RWPE1 (cell line): ENCODE measurements around the gene CALML6.

Source experiments
- CTCF ChIA-PET: fragments of 350-600 bp; sonication (Branson Sonifier 250); formaldehyde crosslinking; extraction: SDS; loops from one replicate; lab custom pipeline; 2021; lab: Yijun Ruan, JAX
- POLR2A ChIA-PET: fragments of 400-600 bp; formaldehyde crosslinking; extraction: SDS; loops from one replicate; lab custom pipeline; 2020; ENCODE audit warnings: antibody characterized with exemption; ENCODE audit not compliant: low non-redundant PET; lab: Yijun Ruan, JAX
- DNase-seq: peaks from one replicate; pipeline ENCODE4 v3.0.0; 2012; ENCODE audit warnings: low spot score
- H3K27ac ChIP-seq: fragments of 450-650 bp; 2 replicates; pipeline ENCODE4 v1.5.1; 2017
- CTCF ChIP-seq: fragments of 450-650 bp; conservative IDR thresholded peaks from 2 replicates; pipeline ENCODE4 v1.5.1; 2017; ENCODE audit warnings: low read depth, mild to moderate bottlenecking

CALML6 gene

DNA sequence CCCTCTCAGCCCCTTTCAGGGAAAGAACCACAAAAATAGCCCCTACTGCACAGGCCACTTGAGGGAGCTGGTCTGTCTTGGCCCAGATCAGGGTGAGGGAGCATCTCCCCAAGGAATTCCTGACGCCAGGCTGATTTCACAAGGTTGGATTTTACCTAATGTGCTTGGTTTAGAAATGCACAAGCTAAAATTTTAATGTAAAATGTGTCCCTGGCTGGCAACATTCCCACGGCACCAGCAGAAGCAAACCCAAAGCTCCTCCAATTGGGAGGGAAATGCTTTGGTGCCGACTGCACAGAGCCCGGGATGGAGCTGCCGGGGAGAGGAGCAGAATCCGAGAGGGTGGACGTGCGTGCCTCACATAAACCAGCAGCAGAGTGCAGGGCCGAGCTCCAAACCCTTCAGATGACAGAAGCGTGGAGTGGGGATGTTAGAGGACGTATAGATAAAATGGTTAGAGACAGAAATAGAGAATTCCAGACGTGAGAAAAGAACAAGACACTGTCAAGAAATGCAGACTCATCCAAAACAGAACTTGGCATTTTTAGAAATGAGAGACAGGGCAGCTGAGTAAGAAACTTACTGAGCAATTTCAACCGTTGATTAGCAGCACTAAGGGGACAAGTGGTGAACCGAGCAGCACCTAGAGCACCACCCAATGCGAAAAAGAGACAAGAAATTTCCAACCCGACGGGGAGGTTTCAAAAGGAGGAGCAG lies 45.6 kb downstream of the CALML6 start:
- ChIA-PET POLR2A (no interaction called here), CTCF (interaction anchor here (0.6 to 5.4 kb wide), 12 partner anchors 13 to 214 kb away, joined by 3 to 69 read pairs (median 4); partner anchors contain the start of gene PRKCZ)
- DNase-seq: no peak
- no peak overlapping the region for H3K27ac ChIP-seq
- TF ChIP-seq CTCF: no peak

DNA sequence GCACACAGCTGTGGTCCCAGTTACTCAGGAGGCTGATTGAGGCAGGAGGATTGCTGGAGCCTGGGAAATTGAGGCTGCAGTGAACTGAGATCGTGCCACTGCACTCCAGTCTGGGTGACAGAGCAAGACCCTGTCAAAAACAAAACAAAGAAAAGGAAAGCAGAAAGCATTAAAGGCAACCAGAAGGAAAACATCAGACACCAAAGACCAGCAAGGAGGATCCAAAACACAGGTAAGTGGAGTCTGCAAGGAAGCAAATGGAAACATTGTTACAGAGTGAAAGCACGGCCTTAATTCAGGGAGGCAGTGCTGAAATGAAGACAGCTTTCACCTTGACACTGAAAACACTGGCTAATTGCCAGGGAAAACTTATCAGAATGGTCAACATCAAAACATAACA lies 47.7 kb downstream of the CALML6 start:
- DNase-seq: no peak
- CTCF ChIA-PET: interaction anchor here (5.4 kb wide), 1 partner anchor 82 kb away, joined by 69 read pairs; no protein-coding TSS in a partner anchor
- no peak for TF ChIP-seq CTCF
- POLR2A ChIA-PET: no interaction called here
- H3K27ac ChIP-seq: no peak overlapping the region

- DNase-seq: no peak
- ChIA-PET CTCF (no interaction called here), POLR2A (no interaction called here)
- TF ChIP-seq CTCF: no peak
- H3K27ac ChIP-seq: no peak overlapping the region
Measured at GRCh38 chr1:1963570-1963969, 48.5 kb downstream of the CALML6 start.

DNA sequence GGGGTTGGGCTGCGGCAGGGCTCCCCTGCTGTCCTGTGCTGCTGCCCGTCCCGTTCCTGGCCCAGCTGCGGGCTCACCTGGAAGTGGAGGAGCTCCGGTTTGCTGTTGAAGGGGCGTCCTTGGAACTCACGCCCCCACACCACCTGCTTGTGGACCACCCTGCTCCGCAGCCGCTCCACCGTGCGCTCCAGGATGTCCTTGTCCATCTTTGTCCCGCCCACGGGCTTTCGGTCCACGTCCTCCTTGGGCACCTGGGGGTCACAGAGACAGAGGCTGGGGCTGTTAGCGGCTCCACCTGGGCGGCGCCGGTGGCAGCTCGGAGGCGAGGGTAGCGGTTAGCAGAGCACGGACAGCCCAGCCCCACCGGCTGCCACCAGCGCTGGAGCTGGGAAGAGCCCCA lies 49.8 kb downstream of the CALML6 start:
- DNase-seq: no peak
- no peak overlapping the region for H3K27ac ChIP-seq
- ChIA-PET CTCF (no interaction called here), POLR2A (no interaction called here)
- TF ChIP-seq CTCF: no peak

DNA sequence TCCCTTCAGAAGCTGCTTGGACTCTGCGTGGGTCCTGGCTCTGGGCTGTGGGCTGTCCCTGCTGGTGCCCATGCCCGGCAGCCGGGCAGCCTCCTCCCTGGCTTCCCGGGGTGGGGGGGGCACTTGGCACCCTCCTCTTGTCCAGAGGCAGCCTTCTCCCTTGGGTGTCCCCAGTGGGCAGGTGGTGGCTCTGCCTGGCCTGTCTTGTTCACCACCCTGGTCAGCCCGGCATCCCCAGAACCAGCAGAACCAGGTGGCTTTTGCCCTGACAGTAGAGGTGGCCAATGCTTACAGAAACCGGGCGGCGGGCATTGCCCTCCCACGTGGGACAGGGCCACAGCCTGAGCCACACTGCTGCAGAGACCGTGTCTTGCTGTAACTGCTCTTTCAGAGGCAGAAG lies 50.5 kb downstream of the CALML6 start:
- TF ChIP-seq CTCF: no peak
- CTCF ChIA-PET: interaction anchor here (1.7 kb wide), 1 partner anchor 79 kb away, joined by 7 read pairs; no protein-coding TSS in a partner anchor
- no peak overlapping the region for H3K27ac ChIP-seq
- DNase-seq: no peak
- POLR2A ChIA-PET: no interaction called here

DNA sequence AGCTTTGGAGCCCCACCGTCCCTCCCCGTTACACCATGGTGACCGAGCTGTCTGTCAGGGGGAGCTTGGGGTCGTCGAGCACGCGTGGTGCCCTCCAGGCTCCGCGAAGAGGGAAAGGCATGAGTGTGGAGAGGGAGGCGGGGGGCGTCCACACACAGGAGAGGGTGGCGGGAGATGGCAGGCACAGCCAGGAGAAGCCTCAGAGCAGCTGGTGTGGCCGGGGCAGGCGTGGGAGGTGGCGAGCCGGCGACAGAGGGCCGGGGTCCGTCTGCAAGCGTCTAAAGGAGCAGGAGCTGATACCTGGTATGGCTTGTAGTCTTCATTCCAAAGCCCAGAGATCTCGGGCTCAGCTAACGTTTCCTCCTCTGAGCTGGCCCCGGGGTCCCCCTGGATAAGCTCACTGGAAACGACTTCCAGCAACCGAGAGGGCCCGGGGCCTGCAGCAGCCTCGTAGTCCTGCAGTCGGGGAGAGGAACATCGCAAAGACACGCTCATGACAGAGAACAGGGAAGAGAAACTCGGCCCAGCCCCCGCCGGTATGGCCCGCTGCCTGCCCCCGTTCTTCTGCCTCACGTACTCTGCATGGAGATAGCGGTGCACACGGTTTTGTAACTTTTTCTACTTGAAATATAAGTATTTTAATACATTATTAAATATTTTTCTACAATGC lies 51.1 kb downstream of the CALML6 start:
- POLR2A ChIA-PET: no interaction called here
- no peak overlapping the region for H3K27ac ChIP-seq
- no peak for DNase-seq
- no peak for TF ChIP-seq CTCF
- CTCF ChIA-PET: interaction anchor here (1.7 kb wide), 1 partner anchor 78 kb away, joined by 7 read pairs; no protein-coding TSS in a partner anchor
